Stomach (tissue), 4 donors: ENCODE results near the gene TUBA3C.

Experiments
- EP300 ChIP-seq: sonication (generic); formaldehyde crosslinking; IDR thresholded peaks from one replicate; pipeline ENCODE4 v1.6.1; 2017; ENCODE audit warnings: antibody characterized with exemption
- POLR2A ChIP-seq, 4 donors: fragments of 450-650 bp; IDR thresholded peaks; one replicate each; pipeline ENCODE4 v1.6.1; 2016; ENCODE audit warnings: antibody characterized with exemption in 4 of 4, control low read depth in 2 of 4, mild to moderate bottlenecking in 1 of 4, moderate library complexity in 1 of 4
- POLR2AphosphoS5 ChIP-seq, 3 donors: sonication (generic); formaldehyde crosslinking; IDR thresholded peaks; one replicate each; pipeline ENCODE4 v1.6.1; 2016; ENCODE audit warnings: antibody characterized with exemption in 3 of 3
- TF ChIP-seq, protein P1 (sequence below), 7 experiments: fragments of 450-650 bp in 4 of 7; fragments of 200-600 bp in 3 of 7; sonication (generic) in 3 of 7; IDR thresholded peaks; one replicate each; pipeline ENCODE4 v1.5.1; 2016 to 2019; ENCODE audit warnings: antibody characterized with exemption in 7 of 7, control low read depth in 2 of 7, mild to moderate bottlenecking in 1 of 7

- TF ChIP-seq, protein P1, sequence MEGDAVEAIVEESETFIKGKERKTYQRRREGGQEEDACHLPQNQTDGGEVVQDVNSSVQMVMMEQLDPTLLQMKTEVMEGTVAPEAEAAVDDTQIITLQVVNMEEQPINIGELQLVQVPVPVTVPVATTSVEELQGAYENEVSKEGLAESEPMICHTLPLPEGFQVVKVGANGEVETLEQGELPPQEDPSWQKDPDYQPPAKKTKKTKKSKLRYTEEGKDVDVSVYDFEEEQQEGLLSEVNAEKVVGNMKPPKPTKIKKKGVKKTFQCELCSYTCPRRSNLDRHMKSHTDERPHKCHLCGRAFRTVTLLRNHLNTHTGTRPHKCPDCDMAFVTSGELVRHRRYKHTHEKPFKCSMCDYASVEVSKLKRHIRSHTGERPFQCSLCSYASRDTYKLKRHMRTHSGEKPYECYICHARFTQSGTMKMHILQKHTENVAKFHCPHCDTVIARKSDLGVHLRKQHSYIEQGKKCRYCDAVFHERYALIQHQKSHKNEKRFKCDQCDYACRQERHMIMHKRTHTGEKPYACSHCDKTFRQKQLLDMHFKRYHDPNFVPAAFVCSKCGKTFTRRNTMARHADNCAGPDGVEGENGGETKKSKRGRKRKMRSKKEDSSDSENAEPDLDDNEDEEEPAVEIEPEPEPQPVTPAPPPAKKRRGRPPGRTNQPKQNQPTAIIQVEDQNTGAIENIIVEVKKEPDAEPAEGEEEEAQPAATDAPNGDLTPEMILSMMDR (IDR thresholded peaks at IDR 0.05): no peak
- TF ChIP-seq POLR2A (IDR thresholded peaks at IDR 0.05) (no peak), EP300 (no peak), POLR2AphosphoS5 (IDR thresholded peaks at IDR 0.05) (no peak)
Measured at GRCh38 chr13:19183676-19184075, 2.1 kb upstream of the TUBA3C start.
